HG03520 (cell line): ENCODE data around the gene MCF2L.

Experiments
- ATAC-seq: cut with Tn5 transposase; IDR thresholded peaks from one replicate; pipeline ENCODE4 v1.9.1; 2021; ENCODE audit warnings: mild to moderate bottlenecking, moderate library complexity; ENCODE audit not compliant: unreplicated experiment

The MCF2L gene

GRCh38 chr13:113121928-113122471, 153.0 kb downstream of the MCF2L start:
- ATAC-seq, result no peak

GRCh38 chr13:113122550-113123225, 153.7 kb downstream of the MCF2L start, which contains the start of gene F10:
Gene F10 (plus strand): TSS chr13:113122799. CDS start chr13:113122856, 57 bp downstream.
- no peak for ATAC-seq

- ATAC-seq, result no peak
These were observed 154.5 kb downstream of the MCF2L start for GRCh38 chr13:113123226-113124201.

GRCh38 chr13:113124211-113124970, 155.4 kb downstream of the MCF2L start:
- ATAC-seq, result no peak

GRCh38 chr13:113125506-113126264, 156.7 kb downstream of the MCF2L start:
- no peak for ATAC-seq

- no peak for ATAC-seq
These were observed 157.5 kb downstream of the MCF2L start for GRCh38 chr13:113126265-113127150.

GRCh38 chr13:113129480-113129879, 160.5 kb downstream of the MCF2L start:
- no peak for ATAC-seq

- no peak for ATAC-seq
These were observed 161.1 kb downstream of the MCF2L start for GRCh38 chr13:113129921-113130750.

GRCh38 chr13:113135281-113135760, 166.3 kb downstream of the MCF2L start:
- ATAC-seq, result no peak

- no peak for ATAC-seq
These were observed 168.8 kb downstream of the MCF2L start for GRCh38 chr13:113137691-113138298.

- ATAC-seq, result no peak
These were observed 170.0 kb downstream of the MCF2L start for GRCh38 chr13:113138792-113139551.

GRCh38 chr13:113139577-113139976, 170.6 kb downstream of the MCF2L start:
- no peak for ATAC-seq

GRCh38 chr13:113140677-113141600, 171.9 kb downstream of the MCF2L start:
- no peak for ATAC-seq

GRCh38 chr13:113141601-113141970, 172.6 kb downstream of the MCF2L start:
- ATAC-seq, result no peak

GRCh38 chr13:113142876-113143275, 173.9 kb downstream of the MCF2L start:
- ATAC-seq, result no peak
